Neuron (in vitro differentiated cells): ENCODE results near the gene NUDT14.

Experiments
- H2AFZ ChIP-seq: one replicate; pipeline ENCODE4 v1.6.1; 2013; ENCODE audit warnings: low read depth, mild to moderate bottlenecking, inconsistent platforms, low read length, moderate library complexity
- H3K27me3 ChIP-seq: one replicate; pipeline ENCODE4 v1.6.1; 2013; ENCODE audit warnings: low read length; ENCODE audit not compliant: insufficient read depth
- H3K36me3 ChIP-seq: one replicate; pipeline ENCODE4 v1.6.1; 2013; ENCODE audit warnings: low read length; ENCODE audit not compliant: insufficient read depth
- H3K4me1 ChIP-seq: one replicate; pipeline ENCODE4 v1.6.1; 2013; ENCODE audit warnings: low read length; ENCODE audit not compliant: insufficient read depth
- H3K4me3 ChIP-seq: 2 replicates; pipeline ENCODE4 v1.5.1; 2013; ENCODE audit warnings: mild to moderate bottlenecking, low read length, moderate library complexity
- H3K9me3 ChIP-seq: one replicate; pipeline ENCODE4 v1.6.1; 2013; ENCODE audit warnings: low read length

Gene NUDT14

DNA sequence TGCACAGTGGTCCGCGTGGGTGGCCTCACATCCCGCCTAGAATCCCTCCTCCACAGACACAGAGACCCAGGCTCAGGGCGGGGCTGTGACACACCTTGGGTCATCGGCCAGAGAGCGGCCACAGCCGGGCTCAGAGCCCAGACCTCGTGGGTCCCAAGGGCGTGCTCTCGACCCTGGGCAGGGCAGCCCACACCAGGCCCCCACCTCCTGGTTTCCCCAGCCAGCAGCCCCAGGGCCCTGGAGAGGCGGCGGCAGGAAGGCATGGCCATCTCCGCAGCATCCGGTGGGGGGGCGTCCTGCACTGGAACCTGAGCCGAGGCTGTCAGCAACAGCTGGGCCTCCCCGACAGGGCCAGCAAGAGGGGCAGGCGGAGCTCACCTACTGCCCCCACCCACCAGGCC, 27.8 kb downstream of the NUDT14 start:
- Histone ChIP-seq H3K36me3 (no peaks in the 10 kb centered on the region), H3K4me1 (no peaks in the 10 kb centered on the region), H3K9me3 (no peaks in the 10 kb centered on the region), H3K27me3 (peaks cover 14% of the 10 kb centered on the region), H3K4me3 (no peak overlapping the region), H2AFZ (no peak overlapping the region)

GRCh38 chr14:105152794-105153241, 28.3 kb downstream of the NUDT14 start:
- H3K4me3 ChIP-seq, result no peak overlapping the region
- H3K36me3 ChIP-seq, result no peaks in the 10 kb centered on the region
- H3K9me3 ChIP-seq, result no peaks in the 10 kb centered on the region
- peaks cover 14% of the 10 kb centered on the region for H3K27me3 ChIP-seq
- H2AFZ ChIP-seq, result no peak overlapping the region
- H3K4me1 ChIP-seq, result no peaks in the 10 kb centered on the region

DNA sequence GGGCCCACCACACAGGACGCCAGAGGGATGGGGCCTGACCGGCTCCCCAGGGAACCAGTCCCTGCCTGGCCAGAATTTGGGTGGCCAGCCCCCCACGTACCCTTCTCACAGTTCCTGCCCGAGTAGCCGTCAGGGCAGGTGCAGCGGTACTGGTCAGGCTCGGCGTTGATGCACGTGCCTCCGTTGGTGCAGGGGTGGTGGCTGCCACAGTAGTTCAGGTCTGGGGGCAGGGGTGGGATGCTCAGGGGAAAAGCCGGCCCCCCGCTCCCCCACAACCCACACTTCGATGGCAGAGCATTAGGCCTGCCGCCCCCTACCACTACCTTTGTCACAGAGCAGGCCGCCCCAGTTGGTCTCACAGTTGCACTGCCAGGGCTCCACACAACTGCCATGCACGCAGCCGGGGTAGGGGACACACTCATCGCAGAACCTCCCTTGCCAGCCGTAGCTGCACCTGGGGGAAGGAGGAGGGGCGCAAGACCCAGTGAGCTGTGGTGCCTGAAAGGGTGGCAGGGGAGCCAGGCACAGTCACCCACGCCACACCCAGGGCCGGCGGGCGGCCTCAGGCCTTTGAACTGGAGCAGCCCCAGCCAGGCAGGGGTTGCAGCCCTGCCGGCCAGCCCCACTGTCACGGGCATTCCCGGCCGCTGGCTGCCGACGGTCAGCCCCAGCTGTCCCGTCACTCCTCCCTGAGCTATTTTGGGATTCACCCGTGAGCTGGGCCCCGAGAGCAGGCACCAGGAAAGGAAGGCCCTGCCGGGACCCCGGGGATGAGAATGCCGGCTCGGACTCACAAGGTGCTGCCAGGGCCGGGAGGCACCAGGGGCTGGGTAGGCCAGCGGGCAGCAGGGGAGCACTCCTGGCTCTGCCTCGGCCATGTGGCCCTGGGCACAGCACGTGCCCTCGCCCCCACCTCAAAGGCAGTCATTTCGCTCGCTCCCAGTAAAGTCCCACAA, 29.0 kb downstream of the NUDT14 start:
- no peaks in the 10 kb centered on the region for H3K4me1 ChIP-seq
- H3K4me3 ChIP-seq, result no peak overlapping the region
- H2AFZ ChIP-seq, result no peak overlapping the region
- peaks cover 13% of the 10 kb centered on the region for H3K27me3 ChIP-seq
- H3K36me3 ChIP-seq, result no peaks in the 10 kb centered on the region
- H3K9me3 ChIP-seq, result no peaks in the 10 kb centered on the region

GRCh38 chr14:105151084-105151837, 29.9 kb downstream of the NUDT14 start:
- H3K9me3 ChIP-seq, result no peaks in the 10 kb centered on the region
- no peak overlapping the region for H3K4me3 ChIP-seq
- H3K4me1 ChIP-seq, result no peaks in the 10 kb centered on the region
- H3K27me3 ChIP-seq, result peaks cover 10% of the 10 kb centered on the region
- no peak overlapping the region for H2AFZ ChIP-seq
- H3K36me3 ChIP-seq, result no peaks in the 10 kb centered on the region

GRCh38 chr14:105150368-105151083, 30.6 kb downstream of the NUDT14 start:
- no peak overlapping the region for H2AFZ ChIP-seq
- H3K4me1 ChIP-seq, result no peaks in the 10 kb centered on the region
- no peak overlapping the region for H3K4me3 ChIP-seq
- H3K9me3 ChIP-seq, result no peaks in the 10 kb centered on the region
- H3K36me3 ChIP-seq, result no peaks in the 10 kb centered on the region
- peaks cover 6% of the 10 kb centered on the region for H3K27me3 ChIP-seq

DNA sequence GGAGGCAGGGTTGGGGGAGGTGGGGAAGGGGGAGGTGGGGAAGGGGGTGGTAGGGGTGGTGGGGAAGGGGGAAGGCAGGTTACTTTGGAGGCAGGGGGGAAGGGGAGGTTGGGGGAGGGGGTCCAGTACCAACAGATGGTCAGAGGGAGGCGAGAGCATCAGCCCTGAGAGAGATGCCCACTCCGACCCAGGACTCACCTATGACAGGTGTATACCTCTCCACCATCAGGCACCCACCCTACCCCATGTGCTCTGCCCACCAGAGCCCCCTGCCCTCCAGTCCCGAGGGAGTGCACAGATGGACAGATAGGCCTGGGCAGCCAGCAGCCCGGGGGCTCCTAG, 31.1 kb downstream of the NUDT14 start:
- no peaks in the 10 kb centered on the region for H3K9me3 ChIP-seq
- H2AFZ ChIP-seq, result no peak overlapping the region
- H3K4me3 ChIP-seq, result no peak overlapping the region
- H3K27me3 ChIP-seq, result peaks cover under 1% of the 10 kb centered on the region
- H3K36me3 ChIP-seq, result no peaks in the 10 kb centered on the region
- no peaks in the 10 kb centered on the region for H3K4me1 ChIP-seq

- no peaks in the 10 kb centered on the region for H3K9me3 ChIP-seq
- no peak overlapping the region for H2AFZ ChIP-seq
- H3K27me3 ChIP-seq, result no peaks in the 10 kb centered on the region
- H3K4me1 ChIP-seq, result no peaks in the 10 kb centered on the region
- no peaks in the 10 kb centered on the region for H3K36me3 ChIP-seq
- H3K4me3 ChIP-seq, result no peak overlapping the region
Measured at GRCh38 chr14:105149146-105149781, 31.8 kb downstream of the NUDT14 start.

DNA sequence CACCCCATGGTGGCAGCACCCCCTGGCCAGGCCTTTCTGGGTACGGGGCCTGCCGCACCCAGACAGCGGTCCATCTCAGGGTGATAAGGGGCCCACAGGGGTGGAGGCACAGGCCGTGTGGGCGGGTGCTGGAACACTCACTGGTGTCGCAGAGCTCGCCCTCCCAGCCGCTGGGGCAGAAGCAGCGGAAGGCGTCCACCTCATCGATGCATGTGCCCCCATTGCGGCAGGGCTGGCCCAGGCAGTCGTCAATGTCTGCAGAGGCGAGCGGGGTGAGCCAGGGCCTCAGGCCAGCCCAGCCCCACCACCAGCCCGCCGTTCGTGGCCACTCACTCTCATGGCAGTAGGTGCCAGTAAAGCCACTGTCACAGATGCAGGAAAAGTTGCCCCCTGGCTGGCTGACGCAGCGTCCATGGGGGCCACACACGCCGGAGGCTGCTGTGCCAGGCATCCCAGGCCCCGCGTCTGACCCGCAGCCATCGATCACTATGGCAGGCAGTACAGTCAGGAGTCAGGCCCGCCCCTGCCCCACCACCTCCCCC, 32.4 kb downstream of the NUDT14 start:
- Histone ChIP-seq H3K4me3 (no peak overlapping the region), H3K4me1 (no peaks in the 10 kb centered on the region)

DNA sequence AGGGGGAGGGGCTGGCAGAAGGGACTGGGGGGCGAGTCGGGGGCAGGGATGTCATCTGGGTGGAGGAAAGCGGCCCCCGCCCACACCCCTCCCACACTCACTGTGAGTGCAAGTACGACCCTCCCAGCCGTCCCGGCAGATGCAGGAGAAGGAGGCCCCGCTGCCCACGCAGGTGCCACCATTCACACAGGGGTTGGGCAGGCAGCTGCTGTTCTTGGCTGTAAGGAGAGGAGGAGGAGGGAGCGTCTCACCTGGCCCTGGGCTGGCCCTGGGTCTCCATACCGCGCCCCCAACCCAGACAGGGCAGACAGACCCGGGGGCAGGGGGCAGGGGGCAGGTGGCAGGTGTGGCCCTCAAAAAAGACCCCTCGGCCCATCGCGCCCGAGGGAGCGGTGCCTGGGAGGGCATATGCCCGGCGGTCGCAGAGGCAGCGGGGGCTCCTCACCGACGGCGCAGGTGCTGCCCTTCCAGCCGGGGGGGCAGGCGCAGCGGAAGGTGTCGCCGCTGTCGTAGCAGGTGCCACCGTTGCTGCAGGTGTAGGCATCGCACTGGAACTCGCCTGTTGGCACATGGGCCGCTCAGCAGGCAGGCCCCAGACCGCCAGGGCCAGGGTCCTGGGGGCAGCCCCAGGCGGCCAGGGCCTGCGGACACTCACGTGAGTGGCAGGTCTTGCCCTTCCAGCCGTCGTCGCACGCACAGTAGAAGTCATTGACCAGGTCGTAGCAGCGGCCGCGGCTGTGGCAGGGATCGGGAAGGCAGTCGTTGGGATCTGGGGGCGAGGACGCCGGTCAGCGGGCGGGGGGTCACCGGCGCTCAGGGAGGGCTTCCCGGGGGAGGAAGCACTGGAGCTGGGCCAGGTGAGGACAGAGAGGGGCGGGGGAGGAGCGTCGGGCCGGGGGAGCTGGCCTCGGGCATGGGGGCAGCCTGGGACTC, 33.2 kb downstream of the NUDT14 start:
- H3K27me3 ChIP-seq, result no peaks in the 10 kb centered on the region
- no peak overlapping the region for H2AFZ ChIP-seq
- no peaks in the 10 kb centered on the region for H3K4me1 ChIP-seq
- H3K9me3 ChIP-seq, result no peaks in the 10 kb centered on the region
- no peaks in the 10 kb centered on the region for H3K36me3 ChIP-seq
- H3K4me3 ChIP-seq, result no peak overlapping the region

More for the DNA sequence above, 32.4 kb downstream of the NUDT14 start:
- H3K27me3 ChIP-seq, result no peaks in the 10 kb centered on the region
- H3K9me3 ChIP-seq, result no peaks in the 10 kb centered on the region
- H3K36me3 ChIP-seq, result no peaks in the 10 kb centered on the region
- no peak overlapping the region for H2AFZ ChIP-seq

DNA sequence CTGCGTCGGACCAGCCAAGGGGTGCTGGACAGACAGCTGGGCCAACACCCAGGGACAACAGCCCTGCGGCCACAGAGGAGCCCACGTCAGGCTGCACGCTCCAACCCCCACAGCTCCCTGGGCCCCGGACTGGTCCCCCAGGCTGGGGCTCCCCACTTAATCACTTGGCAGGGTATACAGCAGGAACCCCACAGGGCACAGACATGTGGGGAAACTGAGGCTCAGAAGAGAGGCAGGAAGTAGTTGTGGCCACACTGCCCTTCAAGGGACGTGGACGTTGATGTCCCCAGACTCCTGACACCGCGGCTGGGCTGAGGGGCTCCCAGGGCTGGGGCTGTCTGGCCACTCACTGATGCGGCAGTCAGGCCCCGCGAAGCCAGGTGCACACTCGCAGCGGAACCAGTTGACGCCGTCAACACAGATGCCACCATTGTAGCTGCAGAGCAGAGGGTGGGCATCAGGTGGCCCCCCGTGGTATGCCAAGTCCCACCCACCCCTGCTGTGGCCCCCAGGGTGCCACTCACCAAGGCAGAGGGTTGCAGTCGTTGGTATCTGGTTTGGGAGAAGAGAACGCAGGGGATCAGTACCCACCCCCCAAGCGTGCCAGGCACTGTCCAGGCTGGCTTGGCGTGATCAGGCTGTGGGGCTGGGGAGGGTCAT, 34.0 kb downstream of the NUDT14 start:
- no peaks in the 10 kb centered on the region for H3K9me3 ChIP-seq
- H3K4me3 ChIP-seq, result no peak overlapping the region
- no peaks in the 10 kb centered on the region for H3K27me3 ChIP-seq
- H2AFZ ChIP-seq, result no peak overlapping the region
- H3K4me1 ChIP-seq, result no peaks in the 10 kb centered on the region
- no peaks in the 10 kb centered on the region for H3K36me3 ChIP-seq

DNA sequence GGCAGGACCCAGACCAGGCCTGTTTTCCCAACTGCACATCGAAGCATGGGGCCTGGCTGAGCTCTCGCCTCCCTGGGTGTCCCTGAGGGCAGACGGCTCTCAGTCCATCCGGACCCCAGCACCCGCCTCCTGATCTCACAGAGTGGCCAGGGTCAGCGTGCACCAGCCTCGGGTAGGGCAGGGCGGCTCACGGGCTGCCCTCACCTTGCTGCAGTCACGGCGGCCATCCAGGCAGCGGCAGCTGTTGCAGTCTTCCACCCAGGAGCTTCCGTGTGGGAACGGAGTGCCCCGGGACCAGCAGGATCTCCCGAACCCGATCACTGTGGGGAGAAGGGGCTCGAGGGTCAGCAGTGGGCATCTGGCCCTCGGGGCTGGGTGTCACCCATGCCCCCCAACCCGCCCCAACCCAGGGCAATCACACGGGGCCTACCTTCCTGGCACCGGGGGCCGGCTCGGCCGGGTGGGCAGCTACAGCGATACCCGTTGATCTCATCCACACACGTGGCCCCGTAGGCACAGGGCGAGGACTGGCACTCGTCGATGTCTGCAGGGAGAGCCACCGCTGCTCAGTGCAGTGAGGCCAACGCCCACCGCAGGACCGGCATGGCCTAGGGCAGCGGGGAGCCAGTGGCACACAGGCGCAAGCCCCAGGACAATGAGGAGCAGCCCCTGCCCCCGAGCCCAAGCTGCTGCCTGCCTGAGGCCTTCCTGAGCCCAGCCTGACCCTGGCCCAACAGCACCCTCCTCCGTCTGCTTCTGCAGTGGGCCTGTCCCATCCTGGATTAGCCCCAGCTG, 34.7 kb downstream of the NUDT14 start:
- Histone ChIP-seq H3K9me3 (no peaks in the 10 kb centered on the region), H3K4me3 (no peak overlapping the region), H3K27me3 (no peaks in the 10 kb centered on the region), H3K4me1 (no peaks in the 10 kb centered on the region), H3K36me3 (no peaks in the 10 kb centered on the region), H2AFZ (no peak overlapping the region)
